IMR-90 (cell line): Measurements from ENCODE around the gene CCND1.
A peak's percentile ranks its signal among the peaks of the same experiment; 100 is the strongest.

Source experiments
- BHLHE40 ChIP-seq: fragments of 150-350 bp; IDR thresholded peaks from 2 replicates; pipeline ENCODE4 v1.6.1; 2016; ENCODE audit warnings: mild to moderate bottlenecking, low read depth, low read length
- CEBPB ChIP-seq: IDR thresholded peaks from 2 replicates; pipeline ENCODE4 v1.6.1; 2012; ENCODE audit warnings: low read depth, low read length, improper control_type of control experiment
- CHD1 ChIP-seq: IDR thresholded peaks from 2 replicates; pipeline ENCODE4 v1.6.1; 2012; ENCODE audit warnings: low read depth, low read length, improper control_type of control experiment
- CTCF ChIP-seq: conservative IDR thresholded peaks from 2 replicates; pipeline ENCODE4 v1.5.1; 2012; ENCODE audit warnings: mild to moderate bottlenecking, low read depth, low read length, improper control_type of control experiment
- FOS ChIP-seq: fragments of 150-350 bp; IDR thresholded peaks from 2 replicates; pipeline ENCODE4 v1.6.1; 2016; ENCODE audit warnings: low read depth, low read length
- MAFK ChIP-seq: IDR thresholded peaks from 2 replicates; pipeline ENCODE4 v1.6.1; 2012; ENCODE audit warnings: low read depth, low read length, improper control_type of control experiment
- MAZ ChIP-seq: IDR thresholded peaks from 2 replicates; pipeline ENCODE4 v1.6.1; 2012; ENCODE audit warnings: low read depth, mild to moderate bottlenecking, low read length, improper control_type of control experiment, moderate library complexity, borderline replicate concordance
- MXI1 ChIP-seq: IDR thresholded peaks from 2 replicates; pipeline ENCODE4 v1.6.1; 2012; ENCODE audit warnings: low read depth, mild to moderate bottlenecking, low read length, moderate library complexity, borderline replicate concordance
- NFE2L2 ChIP-seq: fragments of 150-350 bp; IDR thresholded peaks from 2 replicates; pipeline ENCODE4 v1.6.1; 2016; ENCODE audit warnings: low read depth, mild to moderate bottlenecking, low read length
- POLR2A ChIP-seq: IDR thresholded peaks from 2 replicates; pipeline ENCODE4 v1.6.1; 2012; ENCODE audit warnings: mild to moderate bottlenecking, low read depth, low read length
- RAD21 ChIP-seq: IDR thresholded peaks from 2 replicates; pipeline ENCODE4 v1.6.1; 2012; ENCODE audit warnings: low read length, improper control_type of control experiment
- RCOR1 ChIP-seq: IDR thresholded peaks from 2 replicates; pipeline ENCODE4 v1.6.1; 2012; ENCODE audit warnings: mild to moderate bottlenecking, low read length, improper control_type of control experiment; ENCODE audit not compliant: insufficient replicate concordance
- RFX5 ChIP-seq: IDR thresholded peaks from 2 replicates; pipeline ENCODE4 v1.8.0; 2012; ENCODE audit warnings: low read depth, mild to moderate bottlenecking, low read length, moderate library complexity
- TF ChIP-seq, protein P1 (sequence below): fragments of 150-350 bp; IDR thresholded peaks from 2 replicates; pipeline ENCODE4 v1.6.1; 2017; ENCODE audit warnings: mild to moderate bottlenecking, antibody characterized with exemption, low read length, low read depth

GRCh38 chr11:69641681-69642548 is 959 bp downstream of the CCND1 start:
- TF ChIP-seq BHLHE40 (no peak), CTCF (no peak), RFX5 (no peak), POLR2A (0 out of 2 replicates have a peak, but pooled peaks have one; percentile 20), MAZ (peak; percentile 6; the same call in 1 of the 2 replicates), RAD21 (no peak), CHD1 (no peak), RCOR1 (no peak), NFE2L2 (no peak), MXI1 (0 out of 2 replicates have a peak, but pooled peaks have one; percentile 18), FOS (no peak), CEBPB (no peak), MAFK (no peak)
- TF ChIP-seq, protein P1, sequence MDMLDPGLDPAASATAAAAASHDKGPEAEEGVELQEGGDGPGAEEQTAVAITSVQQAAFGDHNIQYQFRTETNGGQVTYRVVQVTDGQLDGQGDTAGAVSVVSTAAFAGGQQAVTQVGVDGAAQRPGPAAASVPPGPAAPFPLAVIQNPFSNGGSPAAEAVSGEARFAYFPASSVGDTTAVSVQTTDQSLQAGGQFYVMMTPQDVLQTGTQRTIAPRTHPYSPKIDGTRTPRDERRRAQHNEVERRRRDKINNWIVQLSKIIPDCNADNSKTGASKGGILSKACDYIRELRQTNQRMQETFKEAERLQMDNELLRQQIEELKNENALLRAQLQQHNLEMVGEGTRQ, result no peak
